Keratinocyte (primary cell): Measurements from ENCODE around the gene ACOXL. TPM values are rescaled to one million over a fixed set of nuclear protein-coding genes. Genes with fewer than 3 reads are reported as not detected.

Source experiments
- DNase-seq: peaks from one replicate; pipeline ENCODE4 v3.0.0-alpha.2; 2011; ENCODE audit warnings: low read depth, missing footprints, low spot score
- FAIRE-seq: peaks from 2 replicates; lab custom pipeline; 2011; peaks lifted over from hg19 to GRCh38; lab: Jason Lieb, UNC
- H2AFZ ChIP-seq: 2 replicates; pipeline ENCODE4 v1.6.0; 2012; ENCODE audit warnings: low read length, control low read depth, inconsistent platforms; ENCODE audit not compliant: control insufficient read depth
- H3K27ac ChIP-seq: 2 replicates; pipeline ENCODE4 v1.5.1; 2011; ENCODE audit warnings: low read length; ENCODE audit not compliant: control insufficient read depth, insufficient read depth
- H3K27me3 ChIP-seq: 3 replicates; pipeline ENCODE4 v1.6.0; 2011; ENCODE audit warnings: low read length; ENCODE audit not compliant: control insufficient read depth, insufficient read depth; ENCODE audit errors: extremely low read depth
- H3K36me3 ChIP-seq, 2 experiments: 2 replicates in 1 of 2; 3 replicates in 1 of 2; pipeline ENCODE4 v1.5.1; 2011; ENCODE audit warnings: low read length in 2 of 2, mild to moderate bottlenecking in 1 of 2; ENCODE audit not compliant: control insufficient read depth in 2 of 2, insufficient read depth in 2 of 2; ENCODE audit errors: extremely low read depth in 1 of 2
- H3K4me1 ChIP-seq: 3 replicates; pipeline ENCODE4 v1.5.1; 2011; ENCODE audit warnings: low read length; ENCODE audit not compliant: control insufficient read depth, insufficient read depth; ENCODE audit errors: extremely low read depth
- H3K4me2 ChIP-seq: 3 replicates; pipeline ENCODE4 v1.6.0; 2011; ENCODE audit warnings: low read depth, low read length; ENCODE audit not compliant: control insufficient read depth, insufficient read depth; ENCODE audit errors: extremely low read depth
- H3K4me3 ChIP-seq, 3 experiments: fragments of 200-600 bp in 1 of 3; sonication (generic) in 1 of 3; 2 replicates in 2 of 3; 3 replicates in 1 of 3; pipeline ENCODE4 v1.5.1; 2011 to 2016; ENCODE audit warnings: low read length in 3 of 3, mild to moderate bottlenecking in 3 of 3, control low read depth in 2 of 3, inconsistent platforms in 1 of 3, low read depth in 1 of 3, mixed read lengths in 1 of 3, mixed run types in 1 of 3, moderate library complexity in 1 of 3; ENCODE audit not compliant: control insufficient read depth in 2 of 3, insufficient read depth in 2 of 3; ENCODE audit errors: extremely low read depth in 1 of 3
- H3K79me2 ChIP-seq: 2 replicates; pipeline ENCODE4 v1.6.0; 2012; ENCODE audit warnings: low read length; ENCODE audit not compliant: control insufficient read depth, insufficient read depth
- H3K9ac ChIP-seq: 3 replicates; pipeline ENCODE4 v1.6.0; 2011; ENCODE audit warnings: low read length; ENCODE audit not compliant: control insufficient read depth, insufficient read depth; ENCODE audit errors: extremely low read depth
- H3K9me1 ChIP-seq: 3 replicates; pipeline ENCODE4 v1.6.0; 2011; ENCODE audit warnings: low read length; ENCODE audit not compliant: control insufficient read depth, insufficient read depth; ENCODE audit errors: extremely low read depth
- H3K9me3 ChIP-seq: 2 replicates; pipeline ENCODE4 v1.5.1; 2012; ENCODE audit warnings: low read depth, low read length; ENCODE audit not compliant: control insufficient read depth
- H4K20me1 ChIP-seq: 3 replicates; pipeline ENCODE4 v1.6.0; 2011; ENCODE audit warnings: low read length; ENCODE audit not compliant: control insufficient read depth, insufficient read depth; ENCODE audit errors: extremely low read depth
- CTCF ChIP-seq, 3 experiments: IDR thresholded peaks in 1 of 3; conservative IDR thresholded peaks in 1 of 3; optimal IDR thresholded peaks in 1 of 3; 2 replicates in 2 of 3; 3 replicates in 1 of 3; pipeline versions ENCODE3 to v1.5.1; 2011; ENCODE audit warnings: low read length in 3 of 3, mild to moderate bottlenecking in 3 of 3, moderate library complexity in 2 of 3, control low read depth in 1 of 3, inconsistent platforms in 1 of 3; ENCODE audit not compliant: insufficient read depth in 2 of 3; ENCODE audit errors: extremely low read depth in 1 of 3
- EZH2 ChIP-seq: IDR thresholded peaks from one replicate; pipeline ENCODE4 v1.6.1; 2012; ENCODE audit warnings: inconsistent platforms, mild to moderate bottlenecking, low read length, moderate library complexity
- dilution Hi-C: fragments of 300-500 bp; cut with MboI; formaldehyde crosslinking; loops from one replicate; pipeline ENCODE4 v1.7.0; 2020; ENCODE audit warnings: low sequenced_read_pairs; ENCODE audit not compliant: extremely low pct_ligation_motif_present
- polyA plus RNA-seq, 5 experiments: library from polyadenylated mRNA; depleted of rRNA in 3 of 5; stranded (reverse) in 3 of 5; stranded (forward) in 1 of 5; unstranded in 1 of 5; fragments of >200 nt; gene quantifications; 1 replicate in 1 of 5; 2 replicates in 3 of 5; 3 replicates in 1 of 5; pipeline versions ENCODE4 v1.2.1 to v1.2.3, GENCODE V29; 2011 to 2012; ENCODE audit warnings: missing spikeins in 2 of 5, low read depth in 1 of 5, low replicate concordance in 1 of 5

Gene ACOXL
- polyA plus RNA-seq, 1 donor (not counting 4 experiments of a cell fraction or from before 2014, with no cell fraction given) = 0.04 TPM

- no peaks in the 10 kb centered on the region for H3K9me3 ChIP-seq
- no peaks in the 10 kb centered on the region for H3K36me3 ChIP-seq
- no peak overlapping the region for H3K9ac ChIP-seq
- H3K4me3 ChIP-seq = no peak overlapping the region
- DNase-seq (no peak), FAIRE-seq (no peak)
- H3K27ac ChIP-seq = no peak overlapping the region
- TF ChIP-seq EZH2 = no peak
- no peak for TF ChIP-seq CTCF (optimal IDR thresholded peaks at IDR 0.05 in 1 of 3, IDR thresholded peaks at IDR 0.05 in 1 of 3, conservative IDR thresholded peaks at IDR 0.05 in 1 of 3; ENCODE audit: extremely low read depth in 1 of 3, insufficient read depth in 2 of 3, low read length in 3 of 3)
- no peak overlapping the region for H2AFZ ChIP-seq
- H3K79me2 ChIP-seq = no peaks in the 10 kb centered on the region
- H3K27me3 ChIP-seq = peaks cover 14% of the 10 kb centered on the region
- H3K9me1 ChIP-seq = no peaks in the 10 kb centered on the region
- H3K4me2 ChIP-seq = no peak overlapping the region
- H4K20me1 ChIP-seq = no peaks in the 10 kb centered on the region
- no peaks in the 10 kb centered on the region for H3K4me1 ChIP-seq
- dilution Hi-C loops = no loop called here
Observed at GRCh38 chr2:110783196-110783873, 51.0 kb downstream of the ACOXL start.

- Histone ChIP-seq H3K27ac (no peak overlapping the region), H4K20me1 (no peaks in the 10 kb centered on the region), H3K9me3 (no peaks in the 10 kb centered on the region), H3K27me3 (peaks cover 14% of the 10 kb centered on the region), H3K4me3 (no peak overlapping the region), H3K79me2 (no peaks in the 10 kb centered on the region), H3K36me3 (no peaks in the 10 kb centered on the region), H3K4me1 (no peaks in the 10 kb centered on the region), H2AFZ (no peak overlapping the region), H3K9ac (no peak overlapping the region), H3K4me2 (no peak overlapping the region), H3K9me1 (no peaks in the 10 kb centered on the region)
- DNase-seq (no peak), FAIRE-seq (no peak)
- dilution Hi-C loops = no loop called here
- TF ChIP-seq CTCF (optimal IDR thresholded peaks at IDR 0.05 in 1 of 3, IDR thresholded peaks at IDR 0.05 in 1 of 3, conservative IDR thresholded peaks at IDR 0.05 in 1 of 3; ENCODE audit: extremely low read depth in 1 of 3, insufficient read depth in 2 of 3, low read length in 3 of 3) (no peak), EZH2 (no peak)
Observed at GRCh38 chr2:110784047-110784631, 51.8 kb downstream of the ACOXL start.
